Breast epithelium (tissue), 4 donors: ENCODE data around the gene IQGAP2. TPM values are rescaled to one million over a fixed set of nuclear protein-coding genes. Genes with fewer than 3 reads are reported as not detected.

Source experiments
- DNase-seq, 2 donors: peaks; one replicate each; pipeline ENCODE4 v3.0.0-alpha.2; 2019; ENCODE audit warnings: low spot score in 2 of 2
- H3K27ac ChIP-seq, 2 donors: fragments of 200-600 bp; sonication (generic) in 1 of 2; one replicate each; pipeline ENCODE4 v1.5.1; 2016 to 2019; ENCODE audit warnings: mild to moderate bottlenecking in 1 of 2
- H3K27me3 ChIP-seq, 2 donors: fragments of 200-600 bp; sonication (generic) in 1 of 2; one replicate each; pipeline versions ENCODE4 v1.5.1 to v1.6.0; 2017 to 2019; ENCODE audit warnings: control low read depth in 1 of 2, mild to moderate bottlenecking in 1 of 2
- H3K36me3 ChIP-seq: fragments of 200-600 bp; one replicate; pipeline ENCODE4 v1.5.1; 2019
- H3K4me1 ChIP-seq, 2 donors: fragments of 200-600 bp; sonication (generic); one replicate each; pipeline ENCODE4 v1.5.1; 2016 to 2019; ENCODE audit warnings: control low read depth in 1 of 2
- H3K4me3 ChIP-seq, 3 donors: fragments of 200-600 bp; sonication (generic); 1 replicate in 2 of 3; 2 replicates in 1 of 3; pipeline ENCODE4 v1.5.1; 2016 to 2019; ENCODE audit warnings: mild to moderate bottlenecking in 3 of 3, moderate library complexity in 2 of 3
- H3K9me3 ChIP-seq, 2 donors: fragments of 200-600 bp; sonication (generic) in 1 of 2; one replicate each; pipeline ENCODE4 v1.5.1; 2016 to 2019; ENCODE audit warnings: control low read depth in 1 of 2
- POLR2A ChIP-seq: fragments of 450-650 bp; IDR thresholded peaks from one replicate; pipeline ENCODE4 v1.6.1; 2016; ENCODE audit warnings: antibody characterized with exemption, mild to moderate bottlenecking, moderate library complexity
- POLR2AphosphoS5 ChIP-seq, 3 donors: sonication (generic); formaldehyde crosslinking; IDR thresholded peaks; one replicate each; pipeline ENCODE4 v1.6.1; 2017; ENCODE audit warnings: antibody characterized with exemption in 3 of 3
- intact Hi-C: fragments of 100-400 bp; cut with DNase I; formaldehyde crosslinking; loops from one replicate; pipeline ENCODE4 v1.15.1; 2023; ENCODE audit warnings: low total_unique reads
- total RNA-seq, 3 donors: library from RNA; depleted of rRNA; stranded (reverse); fragments of >200 nt; gene quantifications; one replicate each; pipeline ENCODE4 v1.1.0, GENCODE V29; 2016
- TF ChIP-seq, protein P1 (sequence below), 3 donors: fragments of 450-650 bp; IDR thresholded peaks; one replicate each; pipeline ENCODE4 v1.5.1; 2016 to 2017; ENCODE audit warnings: antibody characterized with exemption in 3 of 3, mild to moderate bottlenecking in 3 of 3, moderate library complexity in 3 of 3

The IQGAP2 gene
- total RNA-seq, 3 donors from 2014 or later, result 31.7 to 70.2 (median 44.6) TPM

DNA sequence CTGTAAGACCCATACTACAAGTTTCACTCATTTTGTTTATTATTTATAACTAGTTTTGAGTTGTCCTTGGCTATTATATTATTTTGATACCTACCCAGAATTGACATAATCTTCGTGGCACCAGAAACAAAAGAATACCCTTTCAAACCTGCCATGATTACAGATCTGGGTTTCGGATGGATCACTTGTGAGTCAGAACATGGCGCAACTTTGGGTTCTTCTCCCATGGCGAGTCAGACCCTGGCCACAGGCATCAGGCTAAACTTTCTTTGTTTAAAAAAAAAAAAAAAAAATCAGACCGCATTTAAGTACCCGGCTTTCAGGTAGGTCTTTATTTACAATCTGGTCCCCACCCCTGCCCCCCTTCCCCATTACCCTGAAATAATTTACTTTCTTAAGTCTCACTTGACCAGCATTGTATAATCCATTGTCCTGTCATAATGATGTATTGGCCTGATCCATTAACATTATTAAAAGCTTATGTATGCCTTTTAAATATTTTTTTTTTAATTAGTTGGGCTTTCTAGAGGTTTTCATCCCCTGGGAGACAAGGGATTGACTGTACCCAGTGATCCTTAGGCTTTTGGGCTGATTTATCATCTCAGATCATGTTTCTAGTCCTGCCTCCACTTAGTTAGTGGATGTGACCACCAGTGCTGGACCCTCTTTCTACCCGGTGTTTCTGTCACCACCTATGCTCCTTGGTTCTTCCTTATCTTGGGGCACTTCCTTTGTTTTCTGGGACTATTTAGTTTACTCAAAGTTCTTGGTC is 176.3 kb downstream of the IQGAP2 start:
- intact Hi-C loops, result no loop called here
- DNase-seq, result no peak
- Histone ChIP-seq H3K9me3 (no peaks in the 10 kb centered on the region), H3K4me3 (no peak overlapping the region), H3K4me1 (no peaks in the 10 kb centered on the region), H3K27ac (no peak overlapping the region), H3K27me3 (no peaks in the 10 kb centered on the region), H3K36me3 (no peaks in the 10 kb centered on the region)
- no peak for TF ChIP-seq POLR2A
- TF ChIP-seq, protein P1, sequence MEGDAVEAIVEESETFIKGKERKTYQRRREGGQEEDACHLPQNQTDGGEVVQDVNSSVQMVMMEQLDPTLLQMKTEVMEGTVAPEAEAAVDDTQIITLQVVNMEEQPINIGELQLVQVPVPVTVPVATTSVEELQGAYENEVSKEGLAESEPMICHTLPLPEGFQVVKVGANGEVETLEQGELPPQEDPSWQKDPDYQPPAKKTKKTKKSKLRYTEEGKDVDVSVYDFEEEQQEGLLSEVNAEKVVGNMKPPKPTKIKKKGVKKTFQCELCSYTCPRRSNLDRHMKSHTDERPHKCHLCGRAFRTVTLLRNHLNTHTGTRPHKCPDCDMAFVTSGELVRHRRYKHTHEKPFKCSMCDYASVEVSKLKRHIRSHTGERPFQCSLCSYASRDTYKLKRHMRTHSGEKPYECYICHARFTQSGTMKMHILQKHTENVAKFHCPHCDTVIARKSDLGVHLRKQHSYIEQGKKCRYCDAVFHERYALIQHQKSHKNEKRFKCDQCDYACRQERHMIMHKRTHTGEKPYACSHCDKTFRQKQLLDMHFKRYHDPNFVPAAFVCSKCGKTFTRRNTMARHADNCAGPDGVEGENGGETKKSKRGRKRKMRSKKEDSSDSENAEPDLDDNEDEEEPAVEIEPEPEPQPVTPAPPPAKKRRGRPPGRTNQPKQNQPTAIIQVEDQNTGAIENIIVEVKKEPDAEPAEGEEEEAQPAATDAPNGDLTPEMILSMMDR (IDR thresholded peaks at IDR 0.05), result no peak
- TF ChIP-seq POLR2AphosphoS5 (IDR thresholded peaks at IDR 0.05), result no peak

DNA sequence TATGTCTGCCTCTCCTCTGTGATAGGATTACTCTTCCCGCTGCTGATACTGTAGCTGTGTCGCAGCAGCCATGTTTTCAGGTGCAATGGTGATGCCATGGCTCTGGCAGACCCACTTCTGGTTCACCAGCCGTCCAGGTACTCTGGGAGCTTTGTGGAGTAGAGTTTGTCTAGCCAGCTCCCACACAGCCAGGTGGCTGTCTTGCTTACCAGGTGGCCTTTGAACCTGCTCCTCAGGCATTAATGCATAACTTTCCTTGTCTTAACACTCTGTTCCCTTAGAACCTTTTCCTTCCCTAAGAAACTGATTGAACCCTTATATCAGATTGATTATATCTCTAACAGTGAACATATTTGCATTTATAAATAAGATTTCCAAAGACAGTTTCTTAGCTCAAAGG is 177.9 kb downstream of the IQGAP2 start:
- Histone ChIP-seq H3K27ac (no peak overlapping the region), H3K9me3 (no peaks in the 10 kb centered on the region), H3K36me3 (no peaks in the 10 kb centered on the region), H3K27me3 (no peaks in the 10 kb centered on the region), H3K4me3 (no peak overlapping the region), H3K4me1 (no peaks in the 10 kb centered on the region)
- no peak for TF ChIP-seq POLR2A
- no peak for TF ChIP-seq POLR2AphosphoS5 (IDR thresholded peaks at IDR 0.05)
- TF ChIP-seq, protein P1 (IDR thresholded peaks at IDR 0.05), result no peak
- DNase-seq, result no peak
- intact Hi-C loops, result no loop called here

DNA sequence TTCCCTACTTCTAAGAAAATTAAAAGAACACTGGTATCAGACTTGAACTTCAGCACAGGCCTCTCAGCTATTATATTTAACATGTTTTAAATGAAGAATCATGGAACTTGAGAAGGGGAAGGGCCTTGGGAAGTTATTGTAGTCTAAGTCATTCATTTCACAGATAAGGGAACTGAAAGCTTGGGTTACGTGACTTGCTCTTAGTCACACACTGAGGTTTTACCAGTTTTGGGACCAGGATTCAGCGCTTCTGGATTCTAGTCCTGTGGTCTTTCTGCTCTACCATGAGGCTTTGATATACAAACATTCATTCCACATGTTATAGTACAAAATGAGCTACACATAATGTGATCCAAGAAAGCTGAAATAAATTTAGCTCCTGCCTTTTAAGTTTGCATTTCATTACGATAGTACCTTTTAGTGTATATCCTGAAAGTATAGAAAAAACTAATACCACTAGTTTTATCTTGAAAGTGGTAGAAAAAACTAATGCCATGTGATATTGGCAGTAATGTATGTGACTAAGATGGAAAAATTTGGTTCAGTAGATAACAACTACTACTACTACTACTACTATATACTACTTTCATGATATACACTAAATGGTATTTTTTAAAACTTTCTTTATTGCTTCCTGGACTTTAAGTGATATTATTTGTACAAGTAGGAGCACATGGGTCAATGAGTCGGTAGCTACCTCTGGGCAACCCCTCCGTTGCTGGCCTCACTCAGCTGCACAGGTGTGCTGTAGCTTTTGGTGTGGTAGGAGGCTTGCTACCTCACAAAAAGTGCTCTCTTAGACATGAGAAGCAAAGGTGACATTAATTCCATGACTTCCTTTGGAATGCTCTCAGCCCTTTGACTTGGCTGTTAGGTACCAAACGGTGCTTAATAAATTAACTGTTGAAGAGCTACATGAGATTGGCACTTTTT is 179.4 kb downstream of the IQGAP2 start:
- DNase-seq, result no peak

DNA sequence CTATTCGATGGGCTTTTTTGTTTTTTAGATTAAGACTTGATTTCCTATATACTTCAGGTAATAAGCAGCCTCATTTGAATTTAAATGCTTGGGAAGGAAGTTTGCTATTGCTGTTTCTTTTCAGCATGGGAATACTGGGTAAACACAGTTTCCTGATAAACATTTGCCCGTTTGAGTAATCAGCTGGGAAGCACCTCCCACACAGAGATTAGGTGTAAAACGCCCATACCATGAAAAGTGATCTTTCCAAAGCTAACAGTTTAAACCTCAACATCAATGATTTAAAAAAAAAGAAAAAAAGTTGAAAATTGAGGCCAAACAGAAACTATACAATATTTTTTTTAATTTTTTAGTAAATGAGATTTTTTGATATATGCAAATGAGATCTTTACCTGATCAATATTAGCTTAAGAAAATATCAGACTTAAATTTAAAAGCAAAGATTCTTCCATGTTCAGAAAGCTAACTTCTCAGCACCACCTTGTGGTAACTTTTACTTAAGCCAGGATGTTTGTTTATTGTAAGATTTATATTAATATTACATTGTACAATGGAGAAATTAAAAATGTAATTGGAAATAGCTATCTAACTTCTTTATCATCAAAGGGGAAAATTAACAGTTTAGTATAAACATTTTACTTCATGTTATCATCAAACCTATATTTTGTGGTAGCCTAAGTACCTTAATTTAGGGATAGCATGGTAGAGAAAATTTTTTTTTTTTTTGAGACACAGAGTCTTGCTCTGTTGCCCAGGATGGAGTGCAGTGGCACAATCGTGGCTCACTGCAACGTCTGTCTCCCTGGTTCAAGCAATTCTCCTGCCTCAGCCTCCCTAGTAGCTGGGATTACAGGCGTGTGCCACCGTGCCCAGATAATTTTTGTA is 180.3 kb downstream of the IQGAP2 start:
- Histone ChIP-seq H3K9me3 (no peaks in the 10 kb centered on the region), H3K4me3 (no peak overlapping the region), H3K27me3 (no peaks in the 10 kb centered on the region), H3K27ac (no peak overlapping the region), H3K36me3 (no peaks in the 10 kb centered on the region), H3K4me1 (no peaks in the 10 kb centered on the region)
- intact Hi-C loops, result no loop called here
- TF ChIP-seq POLR2AphosphoS5 (IDR thresholded peaks at IDR 0.05) (no peak), POLR2A (no peak)
- TF ChIP-seq, protein P1 (IDR thresholded peaks at IDR 0.05), result peak in 2 of 3 donors; percentile 35 to 43
- DNase-seq, result no peak

More for the DNA sequence above, 179.4 kb downstream of the IQGAP2 start:
- Histone ChIP-seq H3K4me3 (no peak overlapping the region), H3K9me3 (no peaks in the 10 kb centered on the region), H3K27me3 (no peaks in the 10 kb centered on the region), H3K36me3 (no peaks in the 10 kb centered on the region), H3K27ac (no peak overlapping the region), H3K4me1 (no peaks in the 10 kb centered on the region)
- TF ChIP-seq, protein P1 (IDR thresholded peaks at IDR 0.05), result no peak
- TF ChIP-seq POLR2A, result no peak
- no peak for TF ChIP-seq POLR2AphosphoS5 (IDR thresholded peaks at IDR 0.05)
- intact Hi-C loops, result no loop called here
